Stimulated activated memory B cell treated with anti-CD40 and anti-IgM and Interleukin-4, amounts not matched to agents 10 μg/mL and 1 μg/mL and 100 μg/mL, for 72 hours (primary cell): ENCODE data around the gene CALY.
"Not testable (repeated sequence)": the region's sequence is repeated elsewhere in the genome, so short reads cannot be mapped to it uniquely, and the experiment has no call there.

Source experiments
- ATAC-seq: fragments of 150-1000 bp; cut with Tn5 transposase; 2 replicates; pipeline ENCODE4 v1.10.0; 2021
- H3K27ac Mint-ChIP-seq: one replicate; pipeline ENCODE4 v1.8.0; 2022; ENCODE audit warnings: mild to moderate bottlenecking, mixed read lengths
- H3K27me3 Mint-ChIP-seq: one replicate; pipeline ENCODE4 v1.8.0; 2022; ENCODE audit warnings: mixed read lengths
- H3K36me3 Mint-ChIP-seq: one replicate; pipeline ENCODE4 v1.8.0; 2022; ENCODE audit warnings: mixed read lengths
- H3K4me1 Mint-ChIP-seq: one replicate; pipeline ENCODE4 v1.8.0; 2022; ENCODE audit warnings: mixed read lengths
- H3K4me3 Mint-ChIP-seq: one replicate; pipeline ENCODE4 v1.8.0; 2022; ENCODE audit warnings: mild to moderate bottlenecking, moderate library complexity, mixed read lengths
- H3K9me3 Mint-ChIP-seq: one replicate; pipeline ENCODE4 v1.8.0; 2022; ENCODE audit warnings: mixed read lengths

CALY gene

DNA sequence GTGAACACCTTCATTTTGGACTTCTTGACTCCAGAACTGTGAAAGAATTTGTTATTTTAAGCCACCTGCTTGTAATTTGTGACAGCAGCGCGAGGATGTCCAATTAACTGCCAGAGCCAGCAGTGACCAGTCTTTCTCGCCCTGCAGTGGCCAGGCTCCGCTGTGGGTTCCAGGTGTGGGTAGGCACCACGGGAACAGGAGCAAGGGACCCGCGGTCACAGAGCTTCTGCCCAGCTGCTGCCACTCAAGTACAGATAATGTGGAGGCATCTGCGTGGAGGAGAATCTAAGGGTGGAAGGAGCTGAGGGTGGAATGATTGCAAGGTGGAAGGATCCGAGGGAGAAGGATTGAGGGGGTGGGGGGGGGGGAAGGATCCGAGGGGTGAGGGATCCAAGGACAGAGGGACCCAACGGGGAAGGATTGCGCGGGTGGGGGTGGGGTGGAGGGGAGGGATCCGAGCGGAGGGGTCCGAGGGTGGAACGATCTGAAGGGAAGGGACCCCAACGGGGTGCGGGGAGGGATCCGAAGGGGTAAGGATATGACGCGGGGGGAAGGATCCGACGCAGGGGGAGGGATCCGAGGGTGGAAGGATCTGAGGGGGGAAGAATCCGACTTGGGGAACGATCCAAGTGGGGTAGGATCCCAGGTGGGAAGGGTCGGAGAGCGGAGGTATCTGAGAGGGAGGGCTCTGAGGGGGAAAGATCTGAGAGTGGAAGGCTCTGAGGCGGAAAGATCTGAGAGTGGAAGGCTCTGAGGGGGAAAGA, 3.6 kb downstream of the CALY start:
- Mint-ChIP-seq H3K4me1 (peaks cover 15% of the 10 kb centered on the region), H3K36me3 (no peaks in the 10 kb centered on the region), H3K27me3 (peaks cover 49% of the 10 kb centered on the region), H3K27ac (no peak overlapping the region), H3K9me3 (peaks cover 2% of the 10 kb centered on the region), H3K4me3 (no peak overlapping the region)
- ATAC-seq = no peak

DNA sequence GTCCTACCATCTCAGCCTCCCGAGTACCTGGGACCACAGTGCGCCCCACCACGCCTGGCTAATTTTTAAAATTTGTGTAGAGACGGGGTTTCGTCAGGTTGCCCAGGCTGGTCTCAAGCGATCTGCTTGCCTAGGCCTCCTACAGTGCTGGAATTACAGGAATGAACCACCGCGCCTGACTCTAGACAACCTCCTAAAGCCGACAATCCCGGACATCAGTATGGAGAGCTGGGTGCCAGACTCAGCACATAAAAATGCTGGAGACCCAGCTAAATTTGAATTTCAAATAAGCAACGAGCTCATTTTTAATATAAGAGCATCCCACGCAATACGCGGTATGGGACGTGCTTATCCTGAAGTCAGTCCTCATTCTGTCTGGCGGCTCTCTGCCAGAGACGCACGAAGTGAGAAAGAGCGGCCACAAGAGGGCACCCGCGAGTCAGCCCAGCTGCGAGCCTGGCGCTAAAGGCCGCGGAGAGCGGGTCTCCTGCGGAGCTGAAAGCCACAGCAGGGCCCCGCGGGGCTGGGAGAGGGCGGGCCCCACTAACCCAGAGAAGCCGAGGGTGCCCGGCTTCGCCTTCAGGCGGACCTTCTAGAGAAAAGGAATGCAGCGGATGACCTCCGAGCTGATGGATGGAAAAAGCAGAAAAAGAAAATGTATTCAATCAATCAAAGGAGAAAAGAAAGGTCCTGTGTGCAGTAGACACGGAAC, 7.0 kb downstream of the CALY start:
- Mint-ChIP-seq H3K4me3 (peak overlapping the region; percentile 77), H3K36me3 (no peaks in the 10 kb centered on the region), H3K4me1 (peaks cover 38% of the 10 kb centered on the region), H3K9me3 (peaks cover 2% of the 10 kb centered on the region), H3K27me3 (peaks cover 82% of the 10 kb centered on the region), H3K27ac (no peak overlapping the region)
- peak; percentile 89 for ATAC-seq

DNA sequence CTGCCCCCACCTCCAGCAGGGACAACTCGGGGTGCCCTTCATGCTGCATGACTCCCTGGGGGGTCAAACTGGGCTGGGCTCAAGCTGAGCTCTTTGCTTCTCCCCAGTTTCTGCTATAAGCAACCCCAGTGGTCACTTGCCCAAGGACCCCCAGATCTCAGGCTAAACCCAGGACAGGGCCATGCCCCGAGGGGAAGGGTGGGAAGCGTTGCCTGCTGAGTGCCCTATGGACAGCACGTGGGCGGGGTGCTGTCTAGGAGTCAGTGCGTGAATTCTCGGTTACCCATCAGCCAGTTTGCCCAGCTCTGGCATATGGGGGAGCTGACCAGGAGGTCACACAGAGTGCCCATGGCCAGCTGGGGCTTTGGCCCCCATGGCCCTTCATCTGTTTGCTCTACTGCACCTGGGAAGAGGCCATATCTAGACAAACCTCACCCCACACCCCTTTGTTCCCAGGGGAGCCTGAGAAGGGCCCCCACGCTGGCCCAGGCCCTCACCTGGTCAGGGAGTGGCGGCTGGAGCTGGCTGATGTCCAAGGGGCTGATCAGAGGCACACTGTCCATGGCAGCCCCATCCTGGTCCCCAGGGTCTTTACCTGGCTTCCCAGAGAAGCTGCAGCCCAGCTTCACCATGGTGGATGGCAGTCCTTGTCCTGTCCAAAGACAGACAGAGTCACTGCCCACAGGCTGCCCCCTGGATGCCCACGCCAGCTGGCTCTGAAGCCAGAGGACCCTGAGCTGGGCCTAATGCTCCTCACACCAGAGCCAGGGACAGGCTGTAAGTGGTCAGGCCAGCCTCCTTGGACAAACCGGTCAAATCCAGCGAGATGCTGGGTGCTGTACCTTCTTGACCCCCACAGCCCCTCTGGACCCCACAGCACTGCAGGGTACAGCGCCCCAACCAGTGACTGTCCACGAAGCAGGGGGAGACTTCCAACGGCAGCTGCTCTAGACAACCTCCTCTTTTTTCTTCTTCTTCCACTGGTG, 8.0 kb downstream of the CALY start:
- Mint-ChIP-seq H3K27me3 (peaks cover 80% of the 10 kb centered on the region), H3K4me3 (no peak overlapping the region), H3K9me3 (peaks cover 2% of the 10 kb centered on the region), H3K4me1 (peaks cover 36% of the 10 kb centered on the region), H3K27ac (no peak overlapping the region), H3K36me3 (no peaks in the 10 kb centered on the region)
- ATAC-seq = no peak

DNA sequence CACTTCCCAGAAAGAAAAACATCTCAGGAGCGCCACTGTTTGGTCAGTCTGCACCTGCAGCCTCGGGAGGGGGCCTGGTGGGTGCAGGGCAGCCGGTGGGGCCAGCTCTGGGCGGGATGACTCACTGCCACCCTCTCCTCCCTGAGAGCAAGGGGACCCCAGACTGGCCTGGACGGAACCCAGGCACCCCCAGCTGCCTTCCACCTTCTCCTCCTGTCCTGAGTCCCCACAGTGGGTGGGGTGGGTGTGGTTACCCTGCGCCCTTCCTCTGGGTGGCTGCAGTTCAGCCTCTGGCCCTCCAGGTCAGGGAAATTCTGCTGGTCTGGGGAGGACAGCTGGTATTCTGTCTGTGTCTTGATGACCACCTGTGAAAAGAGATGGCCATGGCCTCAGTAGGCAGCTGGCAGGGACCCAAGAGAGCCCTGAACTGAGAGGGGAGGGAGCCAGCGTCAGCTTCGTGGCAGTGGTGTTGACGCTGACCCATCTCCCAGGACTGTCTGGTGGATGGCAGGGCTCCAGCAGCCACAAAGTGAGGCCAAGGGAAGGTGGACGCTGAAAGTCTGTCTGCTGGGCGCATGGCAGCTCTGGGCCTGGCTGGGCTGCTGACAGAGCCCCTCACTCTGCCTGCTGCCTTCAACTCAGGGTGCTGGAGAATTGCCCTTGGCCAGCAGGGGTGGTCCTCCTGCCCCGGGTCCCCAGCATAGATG, 8.9 kb downstream of the CALY start:
- H3K27me3 Mint-ChIP-seq = peaks cover 78% of the 10 kb centered on the region
- no peak for ATAC-seq
- H3K4me1 Mint-ChIP-seq = peaks cover 36% of the 10 kb centered on the region
- no peaks in the 10 kb centered on the region for H3K36me3 Mint-ChIP-seq
- H3K4me3 Mint-ChIP-seq = no peak overlapping the region
- H3K27ac Mint-ChIP-seq = no peak overlapping the region
- H3K9me3 Mint-ChIP-seq = no peaks in the 10 kb centered on the region

DNA sequence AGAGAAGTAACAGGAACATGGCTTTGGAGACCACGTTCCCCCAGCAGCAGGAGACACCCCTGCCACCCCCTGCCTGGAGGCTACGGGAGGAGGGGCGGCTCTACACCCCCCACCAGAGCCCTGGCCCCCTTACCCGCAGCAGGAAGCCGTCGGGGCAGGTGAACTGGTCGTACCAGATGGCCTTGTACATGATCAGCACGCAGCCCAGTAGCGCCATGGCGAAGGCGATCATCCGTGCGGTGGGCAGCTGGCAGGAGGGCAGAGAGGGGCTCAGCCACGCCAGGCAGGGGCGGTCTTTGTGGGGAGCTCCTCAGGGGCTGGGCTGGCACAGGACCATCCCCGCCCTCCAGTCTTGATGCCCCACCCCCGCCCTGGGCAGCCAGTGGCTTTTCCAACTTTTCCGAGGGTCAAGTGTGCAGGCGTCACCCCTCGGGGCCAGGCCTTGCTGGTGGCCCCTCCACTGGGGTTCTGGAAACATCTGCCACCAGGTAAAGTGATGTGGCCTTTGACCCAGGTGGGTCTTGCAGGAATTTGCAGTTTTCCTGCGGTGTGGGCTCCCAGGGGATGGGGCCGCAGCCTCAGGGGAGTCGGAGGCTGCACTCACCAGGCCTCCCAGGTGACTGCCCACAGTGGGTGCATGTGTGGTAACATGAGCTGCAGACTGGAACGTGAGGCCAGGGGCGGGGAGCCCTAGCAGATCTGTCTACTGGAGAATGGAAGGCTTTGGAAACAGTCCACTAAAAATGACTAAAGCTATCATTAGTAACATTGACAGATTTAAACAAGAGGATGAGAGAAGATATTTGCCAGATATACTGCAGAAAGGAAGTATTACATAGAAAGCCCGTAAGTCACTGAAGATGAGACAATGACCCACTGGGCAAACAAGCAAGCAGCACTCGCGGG, 9.7 kb downstream of the CALY start:
- no peaks in the 10 kb centered on the region for H3K36me3 Mint-ChIP-seq
- no peak overlapping the region for H3K4me3 Mint-ChIP-seq
- no peaks in the 10 kb centered on the region for H3K9me3 Mint-ChIP-seq
- H3K27me3 Mint-ChIP-seq = peaks cover 74% of the 10 kb centered on the region
- no peak overlapping the region for H3K27ac Mint-ChIP-seq
- no peak for ATAC-seq
- H3K4me1 Mint-ChIP-seq = peaks cover 36% of the 10 kb centered on the region

DNA sequence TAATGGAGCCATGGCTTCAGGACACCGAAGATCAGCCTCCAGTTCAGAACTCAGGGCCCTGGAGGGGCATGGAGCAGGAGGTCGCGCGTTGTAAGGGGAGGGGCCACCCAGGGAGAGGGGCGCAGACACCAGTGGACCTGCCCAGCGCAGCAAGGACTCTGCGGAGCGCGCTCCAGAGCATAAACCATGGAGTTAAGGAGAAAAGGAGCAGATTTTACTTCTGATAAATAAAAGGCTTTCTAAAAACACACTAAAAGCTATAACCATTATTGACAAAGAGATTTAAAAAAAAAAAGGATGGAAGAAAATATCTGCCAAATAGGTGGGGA, 10.5 kb downstream of the CALY start:
- ATAC-seq = no peak
- Mint-ChIP-seq H3K4me3 (peak overlapping the region; percentile 26), H3K27ac (no peak overlapping the region)

DNA sequence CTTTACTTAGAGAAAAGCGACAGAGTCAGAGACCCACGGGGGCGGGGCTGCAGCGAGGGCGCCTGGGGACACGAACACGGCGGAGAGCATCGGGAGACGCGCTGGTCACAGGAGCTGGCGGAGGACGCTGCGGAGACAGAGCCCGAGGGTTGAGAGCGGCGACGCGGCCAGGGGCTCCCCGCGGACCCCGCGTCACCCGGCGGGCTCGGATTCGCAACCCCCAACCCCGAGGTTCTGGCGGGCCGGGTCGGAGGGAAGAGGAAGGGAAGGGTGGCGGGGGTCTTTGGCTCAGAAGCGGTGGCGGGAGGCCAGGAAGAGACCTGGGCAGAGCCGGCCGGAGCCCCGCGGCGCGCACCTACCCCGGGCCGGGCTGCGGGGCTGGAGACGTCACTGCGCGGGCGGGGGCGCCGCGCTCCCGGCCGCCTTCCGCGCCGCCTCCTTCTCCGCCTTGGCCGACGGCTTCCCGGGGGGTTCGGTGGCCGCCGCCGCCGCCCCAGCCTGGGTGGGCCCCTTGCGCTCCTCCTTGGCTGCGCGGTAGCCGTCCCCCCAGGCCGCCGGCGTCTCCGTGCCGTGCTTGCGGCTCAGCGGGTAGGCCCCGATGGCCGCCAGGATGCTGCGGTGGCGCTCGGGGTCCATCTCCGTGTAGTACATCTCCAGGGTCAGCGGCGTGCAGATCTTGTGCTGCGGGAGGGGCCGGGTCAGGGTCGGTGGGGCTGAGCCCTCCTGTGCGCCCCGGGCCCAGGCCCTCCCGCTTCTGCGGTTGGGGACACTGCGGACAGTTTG, 11.1 kb downstream of the CALY start:
- peaks cover 36% of the 10 kb centered on the region for H3K4me1 Mint-ChIP-seq
- no peaks in the 10 kb centered on the region for H3K9me3 Mint-ChIP-seq
- peak overlapping the region; percentile 81 for H3K4me3 Mint-ChIP-seq
- peak overlapping the region; percentile 67 for H3K27ac Mint-ChIP-seq
- peaks cover 65% of the 10 kb centered on the region for H3K27me3 Mint-ChIP-seq
- no peaks in the 10 kb centered on the region for H3K36me3 Mint-ChIP-seq
- ATAC-seq = peak; percentile 2

More for the DNA sequence above, 10.5 kb downstream of the CALY start:
- peaks cover 36% of the 10 kb centered on the region for H3K4me1 Mint-ChIP-seq
- peaks cover 69% of the 10 kb centered on the region for H3K27me3 Mint-ChIP-seq
- no peaks in the 10 kb centered on the region for H3K9me3 Mint-ChIP-seq
- no peaks in the 10 kb centered on the region for H3K36me3 Mint-ChIP-seq

DNA sequence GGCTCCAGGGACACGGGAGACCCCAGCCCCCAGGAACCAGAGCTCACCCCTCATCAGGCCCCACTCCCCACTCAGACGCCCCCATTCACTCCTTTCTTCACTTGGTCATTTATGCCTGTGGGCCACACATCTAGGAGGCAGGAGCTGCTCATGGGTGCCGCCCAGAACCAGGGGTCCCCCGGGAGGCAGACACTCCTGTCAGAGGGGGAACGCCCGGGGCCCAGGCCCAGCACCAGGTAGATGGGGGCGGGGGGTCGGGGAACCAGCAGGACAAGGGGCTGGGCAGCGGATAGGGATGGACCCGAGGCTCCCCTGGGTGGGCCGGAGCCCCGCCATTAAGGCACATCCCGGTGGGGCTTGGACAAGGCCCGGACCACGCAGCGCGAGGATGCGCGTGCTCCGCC, 11.8 kb downstream of the CALY start:
- Mint-ChIP-seq H3K27me3 (peaks cover 65% of the 10 kb centered on the region), H3K27ac (peak overlapping the region; percentile 67), H3K4me3 (peak overlapping the region; percentile 81), H3K9me3 (peaks cover 4% of the 10 kb centered on the region), H3K36me3 (no peaks in the 10 kb centered on the region), H3K4me1 (peaks cover 33% of the 10 kb centered on the region)
- no peak for ATAC-seq

DNA sequence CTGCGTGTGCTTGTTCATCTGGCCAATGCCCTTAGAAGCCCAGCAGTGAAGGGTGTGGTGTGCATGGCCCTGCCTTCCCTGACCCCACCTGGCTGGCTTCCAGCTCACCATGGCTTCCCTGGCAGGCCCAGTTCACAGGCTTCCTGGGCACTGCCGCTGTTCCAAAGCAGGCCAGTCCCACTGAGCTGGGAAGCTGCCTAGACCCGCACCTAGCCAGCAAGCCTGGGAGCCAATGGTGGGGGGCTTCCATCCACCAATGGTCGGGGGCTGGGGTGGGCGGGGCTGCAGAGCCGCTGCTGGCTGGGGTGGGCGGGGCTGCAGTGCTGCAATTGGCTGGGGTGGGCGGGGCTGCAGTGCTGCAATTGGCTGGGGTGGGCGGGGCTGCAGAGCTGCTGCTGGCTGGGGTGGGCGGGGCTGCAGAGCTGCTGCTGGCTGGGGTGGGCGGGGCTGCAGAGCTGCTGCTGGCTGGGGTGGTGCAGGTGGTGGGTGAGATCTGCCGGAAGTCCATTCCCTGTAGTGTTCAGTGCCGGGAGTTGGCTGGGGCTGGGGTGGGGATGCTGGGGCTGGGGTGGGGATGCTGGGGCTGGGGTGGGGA, 12.4 kb downstream of the CALY start:
- Mint-ChIP-seq H3K9me3 (peaks cover 4% of the 10 kb centered on the region), H3K27me3 (peaks cover 65% of the 10 kb centered on the region), H3K27ac (no peak overlapping the region), H3K4me3 (no peak overlapping the region), H3K4me1 (peaks cover 32% of the 10 kb centered on the region), H3K36me3 (no peaks in the 10 kb centered on the region)
- ATAC-seq = peak; percentile 74

DNA sequence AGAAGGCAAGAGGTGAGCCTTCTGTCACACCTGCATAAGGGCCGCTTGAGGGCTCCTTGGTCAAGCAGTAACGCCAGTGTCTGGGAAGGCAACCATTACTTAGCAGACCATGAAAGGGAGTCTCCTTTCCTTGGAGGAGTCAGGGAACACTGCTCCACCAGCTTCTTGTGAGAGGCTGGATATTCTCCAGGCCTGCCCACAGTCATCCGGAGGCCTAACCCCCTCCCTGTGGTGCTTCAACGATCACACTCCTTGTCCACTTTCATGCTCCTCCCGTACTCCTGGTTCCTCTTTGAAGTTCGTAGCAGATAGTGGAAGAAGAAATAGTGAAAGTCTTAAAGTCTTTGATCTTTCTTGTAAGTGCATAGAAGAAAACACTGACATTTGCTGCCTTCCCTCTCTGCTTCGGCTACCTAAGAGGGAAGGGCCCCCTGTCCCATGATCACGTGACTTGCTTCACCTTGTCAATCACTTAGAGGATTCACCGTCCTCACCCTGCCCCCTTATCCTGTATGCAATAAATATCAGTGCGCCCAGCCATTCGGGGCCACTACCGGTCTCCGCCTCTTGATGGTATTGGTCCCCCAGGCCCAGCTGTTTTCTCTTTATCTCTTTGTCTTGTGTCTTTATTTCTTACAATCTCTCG, 14.5 kb downstream of the CALY start:
- H3K27ac Mint-ChIP-seq, H3K36me3 Mint-ChIP-seq, H3K4me3 Mint-ChIP-seq, H3K9me3 Mint-ChIP-seq, ATAC-seq: not testable (repeated sequence)
- peaks cover 55% of the 10 kb centered on the region for H3K27me3 Mint-ChIP-seq
- H3K4me1 Mint-ChIP-seq = peaks cover 35% of the 10 kb centered on the region

DNA sequence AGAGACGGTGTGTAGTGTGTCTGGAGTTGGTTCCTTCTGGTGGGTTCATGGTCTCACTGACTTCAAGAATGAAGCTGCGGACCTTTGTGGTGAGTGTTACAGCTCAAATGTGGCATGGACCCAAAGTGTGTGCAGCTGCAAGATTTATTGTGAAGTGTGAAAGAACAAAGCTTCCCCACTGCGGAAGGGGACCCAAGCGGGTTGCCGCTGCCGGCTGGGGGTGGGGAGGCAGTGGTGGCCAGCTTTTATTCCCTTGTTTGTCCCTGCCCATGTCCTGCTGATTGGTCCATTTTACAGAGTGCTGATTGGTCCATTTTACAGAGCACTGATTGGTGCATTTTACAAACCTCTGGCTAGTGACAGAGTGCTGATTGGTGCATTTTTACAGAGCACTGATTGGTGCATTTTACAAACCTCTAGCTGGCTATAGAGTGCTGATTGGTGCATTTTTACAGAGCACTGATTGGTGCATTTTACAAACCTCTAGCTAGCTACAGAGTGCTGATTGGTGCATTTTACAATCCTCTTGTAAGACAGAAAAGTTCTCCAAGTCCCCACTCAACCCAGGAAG, 15.8 kb downstream of the CALY start:
- H3K4me3 Mint-ChIP-seq, H3K27ac Mint-ChIP-seq, ATAC-seq, H3K36me3 Mint-ChIP-seq, H3K9me3 Mint-ChIP-seq: not testable (repeated sequence)
- peaks cover 22% of the 10 kb centered on the region for H3K4me1 Mint-ChIP-seq
- H3K27me3 Mint-ChIP-seq = peaks cover 42% of the 10 kb centered on the region

DNA sequence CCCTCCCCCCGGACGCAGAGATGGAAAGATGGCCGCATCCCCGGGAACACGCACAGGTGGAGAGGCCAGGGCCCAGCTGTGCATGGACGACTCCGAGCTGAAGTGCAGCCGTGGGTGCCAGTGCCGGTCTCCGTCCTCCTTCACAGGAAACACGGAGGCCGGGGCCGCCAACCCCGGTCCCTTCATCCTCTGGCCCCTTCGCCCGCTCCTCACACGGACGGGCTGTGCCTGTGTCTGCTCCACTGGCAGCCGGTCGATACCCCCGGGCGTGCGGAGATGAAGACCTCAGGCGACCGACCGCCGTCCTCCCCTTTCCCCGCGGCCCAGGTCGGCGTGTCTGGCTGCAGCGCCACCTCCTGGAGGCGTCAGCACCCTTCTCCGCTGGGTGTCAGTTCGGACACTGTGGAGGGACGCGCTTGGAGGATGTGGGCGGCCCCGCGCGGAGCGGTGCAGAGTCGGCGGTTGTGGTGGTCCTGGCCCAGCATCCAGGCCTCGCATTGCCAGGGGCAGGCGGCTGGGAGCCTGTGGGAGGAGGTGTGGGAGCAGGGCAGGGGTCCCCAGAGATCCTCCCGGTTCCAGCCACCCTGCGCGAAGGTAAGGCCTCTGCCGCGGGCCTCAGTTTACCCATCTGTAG, 18.1 kb downstream of the CALY start:
- Mint-ChIP-seq H3K36me3 (peaks cover 6% of the 10 kb centered on the region), H3K4me3 (peak overlapping the region; percentile 42), H3K9me3 (peaks cover 4% of the 10 kb centered on the region), H3K27ac (no peak overlapping the region), H3K4me1 (peaks cover 23% of the 10 kb centered on the region), H3K27me3 (peaks cover 30% of the 10 kb centered on the region)
- ATAC-seq = peak; percentile 89
